Measurements from ENCODE around the gene CDS1. TPM values are rescaled to one million over a fixed set of nuclear protein-coding genes. Genes with fewer than 3 reads are reported as not detected.
"Not testable (repeated sequence)": the region's sequence is repeated elsewhere in the genome, so short reads cannot be mapped to it uniquely, and the experiment has no call there.

The CDS1 gene
- 4.7 and 8.0 TPM in 2 replicates for total RNA-seq (2014; rRNA removed; shearing (Covaris generic))

- peak; percentile 25 for DNase-seq (ENCODE audit: low read depth)
Observed at GRCh38 chr4:84582988-84583875, at the start of gene CDS1. Gene CDS1, plus strand, starts transcription at chr4:84583127. Its CDS starts 275 bp downstream, at chr4:84583402.

DNA sequence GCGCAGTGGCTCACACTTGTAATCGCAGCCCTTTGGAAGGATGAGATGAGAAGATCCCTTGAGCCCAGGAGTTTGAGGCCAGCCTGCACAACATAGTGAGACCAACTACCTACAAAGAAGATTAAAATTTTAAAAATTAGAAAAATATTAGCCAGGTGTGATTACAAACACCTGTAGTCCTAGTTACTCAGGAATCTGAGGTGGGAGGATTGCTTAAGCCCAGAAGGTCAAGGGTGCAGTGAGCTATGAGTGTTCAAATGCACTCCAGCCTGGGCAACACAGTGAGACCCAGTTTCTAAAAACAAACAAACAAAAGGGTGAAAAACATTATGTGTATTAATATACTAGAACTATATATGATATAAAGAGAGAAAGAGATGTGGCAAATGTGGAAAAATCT, 47.0 kb upstream of the CDS1 start:
- no peak for DNase-seq (ENCODE audit: low read depth)

- DNase-seq (ENCODE audit: low read depth): no peak
Observed at GRCh38 chr4:84545093-84545492, 37.8 kb upstream of the CDS1 start.

- DNase-seq (ENCODE audit: low read depth): no peak
Observed at GRCh38 chr4:84547211-84547610, 35.7 kb upstream of the CDS1 start.

- not testable (repeated sequence) for DNase-seq (ENCODE audit: low read depth)
Observed at GRCh38 chr4:84549191-84549590, 33.7 kb upstream of the CDS1 start.

DNA sequence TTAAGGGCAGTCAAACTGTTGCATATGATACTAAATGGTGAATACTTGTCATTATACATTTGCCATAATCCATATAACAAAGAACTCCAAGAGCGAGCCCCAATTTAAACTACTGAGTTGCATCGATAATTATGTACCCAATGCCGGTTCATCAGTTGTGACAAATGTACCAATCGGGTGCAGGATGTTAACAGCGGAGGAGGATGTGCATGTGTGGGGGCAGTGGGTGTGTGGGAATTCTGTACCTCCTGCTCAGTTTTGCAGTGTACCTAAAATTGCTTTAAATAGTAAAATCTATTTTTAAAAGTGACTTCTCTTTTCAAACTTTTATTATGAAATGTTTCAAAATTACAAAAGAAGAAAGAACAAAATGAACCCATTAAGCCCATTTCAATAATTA, 20.8 kb upstream of the CDS1 start:
- no peak for DNase-seq (ENCODE audit: low read depth)

- DNase-seq (ENCODE audit: low read depth): no peak
Observed at GRCh38 chr4:84563002-84563401, 19.9 kb upstream of the CDS1 start.

- no peak for DNase-seq (ENCODE audit: low read depth)
Observed at GRCh38 chr4:84565951-84566350, 17.0 kb upstream of the CDS1 start.

- DNase-seq (ENCODE audit: low read depth): no peak
Observed at GRCh38 chr4:84568496-84568895, 14.4 kb upstream of the CDS1 start.

DNA sequence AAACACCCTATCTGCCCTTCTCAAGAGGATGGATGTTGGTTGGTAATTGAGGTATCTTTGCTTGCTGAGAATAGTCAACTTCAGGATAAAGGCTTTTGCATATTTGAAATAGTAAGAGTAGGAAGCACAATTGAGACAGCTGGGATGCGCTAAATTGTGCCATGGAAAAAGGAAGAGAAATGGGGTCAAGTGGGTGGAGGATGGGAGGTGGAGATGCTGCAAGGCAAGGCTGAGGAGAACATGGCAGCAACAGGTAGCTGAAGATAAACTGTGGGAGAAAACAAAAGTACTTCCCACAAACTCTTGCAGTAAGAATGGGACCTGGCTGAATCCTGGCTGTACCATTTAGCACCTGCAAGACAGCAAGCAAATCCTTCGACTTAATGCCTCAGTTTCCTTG, 13.9 kb upstream of the CDS1 start:
- no peak for DNase-seq (ENCODE audit: low read depth)

- DNase-seq (ENCODE audit: low read depth): peak; percentile 29
Observed at GRCh38 chr4:84573385-84574068, 9.4 kb upstream of the CDS1 start.

DNA sequence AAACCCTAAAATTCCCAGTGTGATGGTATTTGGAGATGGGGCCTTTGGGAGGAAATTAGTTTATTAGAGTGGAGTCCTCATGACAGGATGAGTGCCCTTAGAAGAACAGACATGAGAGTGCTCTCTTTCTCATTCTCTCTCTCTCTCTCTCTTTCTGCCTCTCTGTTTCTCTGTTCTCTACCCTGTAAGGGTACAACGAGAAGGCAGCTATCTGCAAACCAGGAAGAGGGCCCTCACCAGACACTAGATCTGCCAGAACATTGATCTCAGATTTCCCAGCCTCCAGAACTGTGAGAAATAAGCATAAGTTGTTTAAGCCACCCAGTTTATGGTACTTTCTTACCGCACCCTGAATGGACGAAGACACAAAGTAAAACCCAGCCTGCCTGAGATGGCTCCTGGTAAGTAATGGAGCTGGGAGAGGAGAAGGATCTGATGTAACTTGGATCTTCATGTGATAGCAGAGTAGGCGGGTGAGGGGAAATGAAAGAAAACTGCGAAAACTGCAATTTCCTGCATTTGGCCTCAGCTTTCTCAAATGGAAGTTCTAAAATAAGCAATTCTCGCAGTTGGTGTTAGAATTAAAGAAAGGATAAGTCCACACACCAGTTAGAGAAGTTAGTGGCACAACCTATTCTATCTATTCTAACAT, 8.7 kb upstream of the CDS1 start:
- no peak for DNase-seq (ENCODE audit: low read depth)

DNA sequence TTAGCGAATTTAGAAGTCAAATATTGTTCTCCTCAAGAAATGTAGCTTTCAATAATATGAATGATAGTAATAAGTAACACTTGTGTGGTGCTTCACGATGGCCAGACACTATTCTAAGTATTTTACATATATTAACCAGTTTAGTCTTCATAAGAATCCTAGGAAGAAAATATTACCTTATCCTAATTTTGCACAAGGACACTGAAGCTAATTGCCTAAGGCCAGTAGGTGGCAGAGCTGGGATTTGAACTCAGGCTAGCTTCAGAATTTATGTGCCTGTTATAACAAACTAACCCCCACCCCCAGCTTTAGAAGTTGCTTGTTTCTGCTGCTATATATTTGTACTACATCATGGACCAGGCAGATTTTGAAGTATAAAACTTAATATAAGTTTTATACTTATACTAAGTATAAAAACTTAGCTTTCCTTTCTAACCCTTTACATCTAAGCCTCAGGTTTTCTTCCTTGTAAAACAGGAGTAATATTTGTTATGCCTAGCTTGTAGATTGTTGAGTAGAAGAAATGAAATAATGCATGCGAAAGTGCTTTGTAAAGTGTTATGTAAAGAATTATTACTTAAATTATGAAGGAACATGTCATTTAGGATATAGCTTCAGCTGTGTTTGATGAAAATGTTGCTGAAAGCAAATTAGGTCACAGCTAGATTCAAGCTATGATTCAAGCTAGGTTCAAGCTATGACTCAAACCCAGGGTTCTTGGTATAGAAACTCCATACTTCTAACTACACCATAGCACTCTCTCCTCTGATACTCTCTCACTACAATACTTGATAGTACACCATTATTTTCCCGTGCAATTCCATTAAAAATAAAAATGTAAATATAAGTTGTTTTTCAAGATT, 4.2 kb upstream of the CDS1 start:
- peak; percentile 58 for DNase-seq (ENCODE audit: low read depth)

DNA sequence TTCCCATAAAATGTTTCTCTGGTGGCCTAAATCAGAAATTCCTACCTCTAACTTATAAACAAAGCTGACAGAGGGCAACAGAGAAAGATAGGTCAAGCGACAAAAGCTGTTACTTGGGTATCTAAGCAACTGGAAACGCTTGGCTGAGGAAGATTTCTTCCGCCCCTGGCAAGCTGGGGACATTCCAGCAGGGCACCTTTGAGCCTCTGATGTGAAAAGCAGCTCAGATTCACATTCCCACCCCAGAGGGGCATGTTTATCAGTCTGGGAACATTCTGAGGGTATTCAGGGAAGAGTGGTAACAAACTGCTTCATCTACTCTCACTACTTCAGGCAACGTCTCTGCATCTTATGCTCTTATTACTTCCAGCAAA, 3.5 kb upstream of the CDS1 start:
- peak; percentile 13 for DNase-seq (ENCODE audit: low read depth)

GRCh38 chr4:84582302-84582987, 482 bp upstream of the CDS1 start:
- peak; percentile 85 for DNase-seq (ENCODE audit: low read depth)

DNA sequence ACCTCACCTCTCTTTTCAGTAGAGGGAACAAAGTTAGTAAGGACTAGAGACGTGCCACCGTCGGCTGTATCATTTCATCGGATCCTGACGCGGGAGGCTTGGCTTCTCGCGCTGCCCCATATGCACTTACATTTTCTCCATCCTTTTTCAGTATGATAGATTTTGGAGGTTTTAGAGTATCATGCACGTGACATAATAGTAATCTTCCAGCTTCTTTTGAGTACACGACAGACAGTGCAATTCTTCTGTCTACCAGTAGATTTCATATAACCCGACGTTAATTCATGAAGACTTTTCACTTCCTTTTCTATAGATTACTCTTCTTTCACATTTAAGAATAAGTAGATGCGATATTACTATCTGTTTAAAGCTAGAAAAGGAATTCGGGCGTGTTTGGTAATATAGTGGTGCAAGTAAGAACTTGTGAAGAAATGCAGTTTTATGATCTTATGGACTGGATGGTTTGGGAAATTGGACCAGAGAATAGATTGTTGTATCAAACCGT, 1.0 kb downstream of the CDS1 start:
- DNase-seq (ENCODE audit: low read depth): no peak

DNA sequence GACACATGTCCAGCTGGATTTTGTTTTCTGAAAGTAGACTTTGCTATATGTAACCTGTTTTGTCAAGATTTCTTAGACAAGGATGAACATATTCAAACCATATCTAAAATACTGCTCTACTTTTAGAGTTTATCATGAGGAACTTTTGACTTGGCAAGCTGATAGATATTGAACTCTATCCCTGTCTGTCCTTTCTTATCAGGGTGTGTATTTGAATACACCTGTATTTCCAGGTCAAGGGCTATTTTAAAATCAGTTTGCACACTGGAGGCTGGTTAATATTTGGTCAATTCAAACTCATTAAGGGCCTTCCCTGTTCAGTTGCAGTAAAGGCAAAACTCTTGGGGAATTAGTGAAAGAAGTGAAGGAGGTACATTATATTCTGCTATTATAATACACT, 2.3 kb downstream of the CDS1 start:
- no peak for DNase-seq (ENCODE audit: low read depth)

GRCh38 chr4:84594724-84595123, 11.8 kb downstream of the CDS1 start:
- no peak for DNase-seq (ENCODE audit: low read depth)

GRCh38 chr4:84596826-84597225, 13.9 kb downstream of the CDS1 start:
- peak; percentile 44 for DNase-seq (ENCODE audit: low read depth)

DNA sequence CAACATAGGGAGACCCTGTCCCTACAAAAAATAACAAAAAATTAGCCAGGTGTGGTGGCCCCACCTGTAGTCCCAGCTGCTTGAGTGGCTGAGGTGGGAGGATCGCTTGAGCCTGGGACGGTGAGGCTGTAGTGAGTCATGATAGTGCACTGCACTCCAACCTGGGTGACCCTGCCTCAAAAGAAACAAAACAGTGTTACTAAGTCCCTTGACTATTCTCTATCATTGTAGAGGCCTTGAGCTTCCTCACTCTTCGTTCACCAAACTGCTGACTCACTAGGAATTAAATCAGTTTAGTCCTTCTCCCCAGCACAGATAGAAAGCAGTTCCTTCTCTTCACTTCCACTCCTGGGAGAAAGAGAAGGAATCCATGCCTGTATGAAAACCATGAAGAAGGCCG, 14.5 kb downstream of the CDS1 start:
- peak; percentile 79 for DNase-seq (ENCODE audit: low read depth)

DNA sequence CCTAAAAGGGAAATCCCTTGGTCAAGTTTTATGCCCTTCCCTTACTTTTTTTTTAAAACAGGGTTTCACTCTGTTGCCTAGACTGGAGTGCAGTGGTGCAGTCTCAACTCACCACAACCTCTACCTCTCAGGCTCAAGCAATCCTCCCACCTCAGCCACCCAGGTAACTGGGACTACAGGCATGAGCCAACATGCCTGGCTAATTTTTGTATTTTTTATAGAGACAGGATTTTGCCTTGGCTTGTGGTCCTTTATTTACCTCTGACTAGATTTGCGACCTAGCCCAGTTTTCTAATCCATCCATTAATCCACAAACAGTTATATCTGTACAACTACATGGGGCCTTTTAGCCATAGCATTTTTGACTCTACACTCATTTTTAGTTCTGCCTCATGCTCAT, 23.7 kb downstream of the CDS1 start:
- no peak for DNase-seq (ENCODE audit: low read depth)
